ENCODE results near the gene HMCN2.
"Not testable (repeated sequence)": the region's sequence is repeated elsewhere in the genome, so short reads cannot be mapped to it uniquely, and the experiment has no call there.

Gene HMCN2

GRCh38 chr9:130264414-130265350, 878 bp upstream of the HMCN2 start:
- no peak for DNase-seq

- DNase-seq = no peak
Observed at GRCh38 chr9:130266236-130267098, 907 bp downstream of the HMCN2 start.

DNA sequence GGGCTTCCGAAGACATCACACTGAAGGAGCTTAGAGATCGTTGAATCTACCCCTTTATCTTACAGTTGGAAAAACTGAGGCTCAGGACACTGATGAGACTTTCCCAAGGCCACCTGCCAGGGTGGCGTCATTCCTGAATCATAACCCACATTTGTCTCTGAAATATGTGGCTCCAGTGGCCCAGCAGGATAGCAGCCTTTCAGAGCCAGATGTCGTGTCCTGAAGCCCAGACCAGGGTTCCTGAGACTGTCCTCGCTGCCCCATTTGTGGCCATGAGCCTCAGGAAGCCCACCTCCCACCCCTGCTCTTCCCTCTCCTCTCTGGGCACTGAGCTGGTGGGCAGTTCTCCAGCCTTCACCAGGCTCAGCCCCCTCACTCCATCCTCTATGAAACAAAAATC, 2.4 kb downstream of the HMCN2 start:
- DNase-seq = no peak

- no peak for DNase-seq
Observed at GRCh38 chr9:130268521-130269211, 3.1 kb downstream of the HMCN2 start.

DNA sequence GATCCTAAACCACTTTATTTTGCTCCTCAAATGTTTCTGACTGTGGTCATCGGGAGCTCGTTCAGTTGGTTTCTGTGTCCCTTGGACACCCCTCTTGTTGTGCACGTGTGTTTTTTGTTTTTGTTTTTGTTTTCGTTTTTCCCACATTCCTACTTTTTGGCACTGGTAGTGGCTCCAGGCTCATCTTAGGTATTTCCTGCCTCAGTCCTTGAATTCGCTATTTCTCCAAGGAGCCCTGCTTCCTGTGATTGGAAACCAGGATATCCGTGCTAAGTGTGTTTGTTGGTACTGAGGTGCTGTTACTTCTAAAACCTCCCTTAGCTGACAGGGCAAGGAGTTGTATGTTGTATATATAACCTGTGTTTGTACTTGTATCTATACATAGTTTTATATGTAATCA, 5.9 kb downstream of the HMCN2 start:
- DNase-seq = no peak

DNA sequence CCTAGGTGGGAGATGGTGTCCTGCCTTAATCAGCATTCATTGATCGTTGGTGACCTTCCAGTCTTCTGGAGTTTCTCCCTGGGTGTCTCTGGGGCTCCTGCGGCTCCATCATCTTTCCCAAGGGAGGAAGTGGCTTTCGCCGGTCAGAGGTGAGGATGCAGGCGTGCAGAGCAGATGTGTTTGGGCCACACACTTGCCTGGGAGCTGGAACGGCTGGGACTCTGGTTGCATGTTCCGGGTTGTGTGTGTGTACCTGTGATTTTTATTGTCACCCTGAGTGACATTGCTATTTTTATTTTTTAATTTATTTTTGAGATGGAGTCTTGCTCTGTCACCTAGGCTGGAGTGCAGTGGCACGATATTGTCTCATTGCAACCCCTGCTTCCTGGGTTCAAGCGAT, 9.6 kb downstream of the HMCN2 start:
- DNase-seq = no peak

DNA sequence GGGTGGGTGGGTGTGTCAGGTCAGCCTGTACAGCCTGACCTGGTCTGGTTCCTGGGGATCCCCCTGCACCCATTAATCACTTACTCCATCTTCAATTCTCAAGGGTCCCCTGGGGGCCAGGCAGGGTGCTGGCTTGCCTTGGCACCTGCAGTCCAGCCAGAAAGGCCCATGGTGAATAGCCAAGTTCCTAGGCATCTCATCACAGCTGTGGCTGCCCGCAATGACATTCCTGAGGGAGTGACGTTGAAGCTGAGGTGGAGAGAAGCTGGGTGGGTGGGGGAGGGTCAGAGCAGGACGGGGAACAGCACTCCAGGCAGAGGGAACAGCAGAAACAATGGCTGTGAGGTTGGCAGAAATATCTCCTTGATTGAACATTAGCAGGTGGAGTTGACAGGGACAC, 10.6 kb downstream of the HMCN2 start:
- no peak for DNase-seq

DNA sequence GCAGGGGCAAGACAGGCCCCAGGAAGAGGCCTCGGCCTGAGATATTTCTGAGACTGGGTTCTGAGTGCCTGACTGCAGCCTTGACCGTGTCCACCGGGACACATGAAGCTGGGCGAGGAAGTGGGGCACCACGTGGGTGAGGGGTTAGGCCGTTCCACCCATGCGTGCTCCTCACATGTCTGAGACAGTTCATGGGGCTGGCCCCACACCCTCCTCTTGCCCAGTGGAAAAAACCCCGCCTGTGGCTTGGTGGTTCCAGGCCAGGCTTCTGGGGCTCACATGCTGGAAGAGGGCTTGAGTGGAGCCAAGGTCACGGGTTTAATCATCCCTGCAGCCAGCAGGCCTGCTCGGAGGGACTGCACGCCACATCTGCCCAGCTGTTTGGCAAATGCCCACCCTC, 11.4 kb downstream of the HMCN2 start:
- DNase-seq = no peak

GRCh38 chr9:130277525-130277924, 12.0 kb downstream of the HMCN2 start:
- DNase-seq = not testable (repeated sequence)

DNA sequence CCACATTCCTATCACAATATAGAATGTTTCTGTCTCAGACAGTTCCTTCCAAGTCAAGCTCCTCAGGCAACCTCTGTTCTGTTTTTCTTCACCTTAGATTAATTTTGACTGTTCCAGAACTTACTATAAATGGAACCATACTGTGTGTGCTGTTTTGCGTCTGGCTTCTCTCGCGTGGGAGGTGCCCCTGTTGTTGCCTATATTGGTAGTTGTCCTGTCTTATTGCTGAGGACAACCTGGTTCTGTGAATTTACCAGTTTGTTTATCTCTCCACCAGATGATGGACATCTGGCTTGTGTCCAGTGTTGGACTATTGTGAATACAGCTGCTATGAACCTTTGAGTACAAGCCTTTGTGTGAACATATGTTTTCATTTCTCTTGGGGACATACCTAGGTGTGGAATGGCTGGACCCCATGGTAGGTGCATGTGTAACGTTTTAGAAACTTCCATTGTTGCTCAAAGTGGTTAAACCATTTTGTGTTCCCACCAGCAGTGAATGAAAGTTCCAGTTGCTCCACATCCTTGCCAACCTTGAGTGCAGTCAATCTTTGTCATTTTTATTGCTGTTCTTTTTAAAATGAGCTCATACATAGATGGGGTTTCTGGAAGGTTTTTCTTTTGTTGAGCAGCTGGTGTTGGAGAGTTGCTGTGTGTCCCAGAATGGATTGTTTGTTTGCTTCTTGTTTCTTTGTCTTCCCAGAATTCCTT, 18.1 kb downstream of the HMCN2 start:
- no peak for DNase-seq

DNA sequence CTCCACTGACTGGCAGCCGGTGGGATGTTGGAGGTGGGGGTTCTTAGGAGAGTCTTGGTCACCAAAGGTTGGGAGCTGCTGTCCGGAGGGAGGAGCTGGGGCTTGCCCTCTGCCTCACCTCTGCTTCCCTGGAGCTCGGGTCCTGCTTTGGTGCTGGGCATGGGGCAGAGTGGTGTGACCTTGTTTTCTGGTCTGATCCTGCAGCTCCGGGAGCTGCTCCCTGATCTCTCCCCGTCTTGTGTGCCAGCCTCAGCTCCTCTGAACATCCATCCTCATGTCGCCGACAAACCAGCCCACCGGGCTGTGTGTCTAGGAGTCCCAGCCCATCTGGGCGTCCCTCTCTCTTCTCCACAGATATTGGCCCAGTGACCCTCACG, 18.7 kb downstream of the HMCN2 start:
- no peak for DNase-seq

DNA sequence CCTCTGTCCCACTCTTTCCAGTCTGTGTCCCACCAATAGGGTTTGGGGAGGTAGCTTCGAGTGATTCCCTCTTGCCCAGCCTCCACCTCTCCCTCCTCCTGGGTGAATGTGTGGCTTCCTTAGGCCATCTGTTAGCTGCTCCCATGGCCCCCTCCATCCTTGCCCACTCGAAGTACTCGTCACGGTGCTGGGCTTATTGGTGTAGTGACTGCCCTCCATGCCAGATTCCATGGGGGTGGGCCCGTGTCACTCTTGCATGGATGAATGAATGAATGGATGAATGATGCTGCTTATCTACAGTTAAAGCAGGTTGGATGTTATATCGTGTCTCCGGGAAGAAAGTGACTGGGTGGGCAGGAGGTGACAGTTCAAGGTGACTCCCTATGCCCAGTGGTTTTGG, 19.1 kb downstream of the HMCN2 start:
- no peak for DNase-seq

- DNase-seq = no peak
Observed at GRCh38 chr9:130285271-130285670, 19.7 kb downstream of the HMCN2 start.

DNA sequence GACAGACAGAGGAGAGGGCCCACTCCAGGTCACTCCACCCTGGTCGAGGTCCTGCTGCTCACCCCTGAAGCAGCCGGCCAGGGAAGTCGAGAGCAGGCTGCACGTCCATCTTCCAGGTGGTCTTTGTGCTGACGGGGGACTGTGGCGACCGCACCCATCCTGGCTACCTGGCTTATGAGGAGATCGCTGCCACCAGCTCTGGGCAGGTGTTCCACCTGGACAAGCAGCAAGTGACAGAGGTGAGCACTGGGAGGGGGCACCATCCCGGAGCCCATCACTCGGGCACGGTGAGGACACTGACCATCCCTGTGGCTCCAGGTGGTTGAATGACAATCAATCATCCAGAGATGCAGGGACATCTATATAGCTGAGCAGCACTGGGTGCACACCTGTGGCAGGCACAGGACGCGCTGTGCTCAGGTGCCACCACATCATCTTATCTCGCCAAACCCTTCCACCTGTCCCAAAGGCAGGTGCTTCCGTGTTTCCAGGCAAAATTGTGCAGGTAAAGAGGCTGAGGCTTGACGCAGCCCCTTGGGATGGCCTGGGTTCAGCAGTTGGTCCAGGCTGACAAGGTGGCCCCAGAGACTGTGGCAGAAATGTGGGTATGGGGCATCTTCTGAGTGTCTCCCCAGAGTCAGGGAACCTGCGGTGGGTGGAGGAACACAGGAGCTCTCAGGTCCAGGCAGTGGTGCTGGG, 20.7 kb downstream of the HMCN2 start:
- DNase-seq = no peak

DNA sequence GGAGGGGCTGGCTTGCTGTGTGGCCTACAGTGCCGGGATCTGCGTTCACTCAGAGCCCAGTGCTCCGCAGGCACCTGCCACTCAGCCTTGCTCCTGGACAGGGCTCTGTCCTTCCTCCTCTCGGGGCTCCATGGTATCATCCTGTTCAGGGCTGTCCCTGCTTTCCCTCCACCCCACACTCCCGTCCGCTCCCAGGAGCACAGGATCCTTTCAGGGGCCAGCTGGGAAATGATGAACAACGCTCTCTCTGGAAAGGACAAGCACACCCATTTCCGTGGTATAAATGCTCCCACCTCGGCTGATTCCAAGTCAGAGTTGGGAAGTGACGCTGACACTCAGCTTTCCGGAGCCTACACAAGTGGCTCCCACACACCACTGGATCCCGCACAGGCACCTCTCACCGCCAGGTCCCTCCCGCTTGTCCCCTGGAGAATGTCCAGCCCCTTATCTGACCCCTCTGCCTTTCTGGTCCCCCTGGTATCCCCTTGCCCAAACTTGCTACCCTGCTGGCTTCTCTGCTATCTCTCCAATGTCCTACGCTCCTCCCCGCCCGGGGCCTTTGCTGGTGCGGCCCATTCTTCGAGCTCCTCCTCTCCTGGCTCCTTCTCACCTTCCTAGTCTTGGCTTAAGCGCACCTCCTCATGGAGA, 21.3 kb downstream of the HMCN2 start:
- no peak for DNase-seq

DNA sequence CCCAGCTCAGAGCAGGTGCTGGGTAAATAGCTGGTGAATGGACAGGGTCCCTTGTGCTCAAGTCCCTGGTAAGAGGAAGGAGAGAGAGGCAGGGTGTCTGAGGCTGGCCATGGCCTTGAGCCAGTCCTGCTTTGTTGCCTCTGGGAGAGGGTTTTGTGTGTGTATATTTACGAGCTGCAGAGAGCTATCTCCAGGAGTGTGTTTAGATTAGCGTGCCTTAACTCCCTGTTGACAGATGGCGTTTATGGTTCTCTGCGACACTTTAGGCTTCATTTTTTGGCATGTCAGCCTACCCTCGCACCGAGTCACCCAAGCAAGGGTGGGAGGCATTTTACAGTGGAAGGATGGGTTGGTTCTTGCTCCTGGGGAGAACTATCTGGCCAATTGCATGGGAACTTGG, 22.2 kb downstream of the HMCN2 start:
- DNase-seq = no peak

- DNase-seq = no peak
Observed at GRCh38 chr9:130288393-130288792, 22.8 kb downstream of the HMCN2 start.

- DNase-seq = no peak
Observed at GRCh38 chr9:130288926-130289690, 23.5 kb downstream of the HMCN2 start.

DNA sequence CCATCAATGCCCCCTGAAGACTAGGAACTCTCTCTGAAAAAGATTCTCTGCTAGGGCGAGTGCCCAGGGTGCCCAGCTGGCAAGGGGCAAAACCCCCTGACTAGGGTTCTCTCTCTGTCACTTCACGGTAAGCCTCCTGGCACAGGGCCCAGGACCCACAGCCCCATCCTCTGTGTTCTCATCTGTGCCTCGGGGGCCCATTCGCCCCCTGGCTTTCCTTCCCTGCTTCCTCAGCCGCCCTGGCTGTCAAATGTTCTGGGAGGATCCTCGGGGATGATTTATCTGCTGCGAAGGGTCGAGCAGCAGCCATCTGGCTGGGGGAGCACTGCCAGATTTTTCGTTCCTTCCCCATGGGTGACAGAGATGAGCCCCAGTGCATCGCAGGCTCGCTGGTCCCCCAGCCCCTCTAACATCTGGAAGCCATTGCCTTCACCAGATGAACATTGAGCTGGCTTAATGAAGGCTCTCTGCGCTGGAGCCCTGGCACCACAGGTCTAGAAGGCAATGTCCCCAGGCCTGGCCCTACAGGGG, 24.2 kb downstream of the HMCN2 start:
- DNase-seq = no peak

All from effector CD4-positive, alpha-beta T cell (primary cell).